ENCODE data around the gene ATP8A1.

The ATP8A1 gene

DNA sequence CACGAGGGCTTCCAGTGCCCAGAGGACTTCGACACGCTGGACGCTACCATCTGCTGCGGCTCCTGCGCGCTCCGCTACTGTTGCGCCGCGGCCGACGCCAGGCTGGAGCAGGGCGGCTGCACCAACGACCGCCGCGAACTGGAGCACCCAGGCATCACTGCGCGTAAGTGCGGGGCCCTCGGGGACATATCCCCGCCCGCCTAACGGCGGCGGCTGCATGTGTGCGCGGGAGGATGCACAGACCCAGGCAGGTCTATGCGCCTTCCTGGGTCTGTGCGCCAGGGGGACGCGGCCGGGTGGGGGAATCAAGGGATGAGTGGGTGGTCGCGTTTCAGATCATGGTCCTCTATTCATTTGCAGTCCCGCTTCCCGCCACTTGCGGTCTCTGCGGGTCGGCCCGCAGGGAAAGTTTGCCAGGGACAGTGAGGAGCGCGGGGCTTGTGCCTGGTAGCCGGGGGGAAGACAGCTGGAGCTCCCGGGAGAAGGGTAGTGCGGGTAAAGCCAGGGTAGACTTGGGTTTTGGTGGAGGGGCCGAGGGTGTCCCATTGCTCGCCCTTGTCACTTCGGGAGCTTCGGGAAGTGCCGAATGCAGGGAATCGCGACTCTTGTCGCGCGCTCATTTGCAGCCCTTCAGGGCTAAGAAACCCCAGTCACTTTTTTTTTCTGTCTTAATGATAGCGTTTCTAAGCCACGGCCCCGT, 258.6 kb downstream of the ATP8A1 start:
- no peak overlapping the region for H3K9ac ChIP-seq (ENCODE audit: low read length)

DNA sequence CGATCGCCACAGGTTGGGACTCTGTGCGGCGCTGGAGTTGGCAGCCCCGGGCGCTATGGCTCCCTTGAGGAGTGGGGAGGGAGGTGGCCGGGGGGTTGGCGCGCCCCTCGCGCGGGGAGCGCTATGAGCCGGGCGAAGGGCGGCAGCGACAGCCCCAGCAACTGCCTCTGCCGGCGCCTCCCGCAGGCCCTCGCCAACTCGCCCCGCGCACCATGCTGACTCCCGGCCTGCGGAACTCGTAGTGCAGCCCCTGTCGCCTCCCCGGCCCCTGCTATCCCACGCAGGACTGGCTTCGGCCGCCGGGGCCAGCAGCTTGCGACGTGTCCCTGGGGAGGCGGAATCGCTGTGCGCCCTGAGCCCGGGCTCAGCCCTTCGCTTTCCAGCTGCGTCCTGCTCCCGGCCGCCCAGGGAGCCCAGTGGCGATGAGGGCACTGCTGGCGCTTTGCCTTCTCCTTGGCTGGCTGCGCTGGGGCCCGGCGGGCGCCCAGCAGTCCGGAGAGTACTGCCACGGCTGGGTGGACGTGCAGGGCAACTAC, 259.2 kb downstream of the ATP8A1 start:
- no peaks in the 10 kb centered on the region for H3K4me1 ChIP-seq (ENCODE audit: control insufficient read depth, insufficient read depth, low read length)
- no peaks in the 10 kb centered on the region for H3K36me3 ChIP-seq (ENCODE audit: control insufficient read depth, insufficient read depth, low read length)
- H3K27me3 ChIP-seq (ENCODE audit: control insufficient read depth, insufficient read depth, low read length) = peaks cover 13% of the 10 kb centered on the region
- no peak overlapping the region for H3K27ac ChIP-seq (ENCODE audit: low read depth, low read length)
- H3K4me3 ChIP-seq (ENCODE audit: low read length) = peak overlapping the region; percentile 64
- no peak overlapping the region for H3K9ac ChIP-seq (ENCODE audit: low read length)

More for the DNA sequence above, 258.6 kb downstream of the ATP8A1 start:
- Histone ChIP-seq H3K27ac (ENCODE audit: low read depth, low read length) (no peak overlapping the region), H3K4me3 (ENCODE audit: low read length) (peak overlapping the region; percentile 64), H3K27me3 (ENCODE audit: control insufficient read depth, insufficient read depth, low read length) (peaks cover 13% of the 10 kb centered on the region), H3K36me3 (ENCODE audit: control insufficient read depth, insufficient read depth, low read length) (no peaks in the 10 kb centered on the region), H3K4me1 (ENCODE audit: control insufficient read depth, insufficient read depth, low read length) (no peaks in the 10 kb centered on the region)

DNA sequence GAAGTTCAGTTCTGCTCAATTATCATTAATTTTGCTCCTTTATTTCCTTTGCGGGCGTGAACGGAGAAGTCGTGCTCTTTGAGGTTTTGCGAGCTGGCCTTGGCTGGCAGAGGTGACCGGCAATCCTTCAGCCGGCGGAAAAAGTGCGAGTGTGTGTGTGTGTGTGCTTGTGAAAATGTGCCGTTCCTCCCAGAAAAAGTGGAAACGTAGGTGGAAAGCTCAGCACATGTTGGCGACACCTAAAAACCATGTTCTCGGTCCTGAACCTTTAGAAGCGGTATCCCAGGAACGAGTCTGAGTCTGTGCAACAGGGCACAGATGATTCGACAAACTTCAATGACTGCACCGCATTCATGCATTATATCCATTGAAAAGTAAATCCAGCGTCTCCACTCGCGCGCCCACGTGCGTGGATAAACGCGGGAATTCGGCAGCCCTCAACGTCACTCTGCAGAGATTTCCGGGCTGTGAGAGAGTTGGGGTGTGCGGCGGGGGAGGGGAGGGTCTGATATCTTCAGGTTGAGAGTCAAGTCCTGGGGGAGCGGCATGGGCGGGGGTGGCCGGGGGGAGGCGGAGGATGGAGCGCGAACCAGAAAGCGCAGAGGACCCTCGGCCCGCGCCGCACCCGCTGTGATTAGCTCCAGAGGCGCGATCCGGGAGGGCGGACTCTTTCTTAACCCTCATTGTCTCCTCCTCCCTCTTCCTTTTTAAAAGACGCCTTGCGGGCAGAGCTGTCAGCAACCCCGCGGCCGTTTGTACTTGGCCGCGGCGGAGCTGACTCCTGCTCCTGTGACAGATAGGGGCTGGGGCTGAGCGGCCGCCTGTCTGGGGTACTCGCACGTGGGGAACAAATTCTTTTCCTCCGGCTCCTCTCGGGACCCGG, 259.9 kb downstream of the ATP8A1 start, which contains the start of gene SHISA3:
Gene SHISA3 (plus strand): TSS at position 737 of the 883 bp plus-strand sequence. CDS start 569 bp downstream, outside the sequence.
- H3K27me3 ChIP-seq (ENCODE audit: control insufficient read depth, insufficient read depth, low read length) = peaks cover 13% of the 10 kb centered on the region
- H3K4me1 ChIP-seq (ENCODE audit: control insufficient read depth, insufficient read depth, low read length) = no peaks in the 10 kb centered on the region
- no peak within 1 kb of the TSS for H3K27ac ChIP-seq (ENCODE audit: low read depth, low read length)
- H3K9ac ChIP-seq (ENCODE audit: low read length) = no peak within 1 kb of the TSS
- peak within 1 kb of the TSS; percentile 64 for H3K4me3 ChIP-seq (ENCODE audit: low read length)
- no peaks in the 10 kb centered on the region for H3K36me3 ChIP-seq (ENCODE audit: control insufficient read depth, insufficient read depth, low read length)

DNA sequence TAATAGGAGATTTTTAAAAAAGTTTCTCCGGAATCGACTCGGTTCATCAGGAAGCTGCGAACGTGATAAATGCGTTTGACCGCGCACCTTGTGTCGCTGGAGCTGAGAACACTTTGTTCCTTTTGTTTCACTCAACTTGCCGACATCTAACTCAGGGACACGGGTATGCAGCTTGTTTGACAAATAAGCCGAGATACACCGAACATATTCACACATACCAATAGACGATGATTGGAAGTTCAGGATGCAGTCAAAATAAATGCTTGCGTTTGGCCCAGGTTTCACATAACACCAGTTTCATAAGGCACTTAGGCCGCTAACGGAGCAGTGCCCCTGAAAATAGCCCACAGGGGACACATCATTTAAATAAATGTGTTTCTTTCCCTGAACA, 260.5 kb downstream of the ATP8A1 start:
- no peaks in the 10 kb centered on the region for H3K36me3 ChIP-seq (ENCODE audit: control insufficient read depth, insufficient read depth, low read length)
- peak overlapping the region; percentile 64 for H3K4me3 ChIP-seq (ENCODE audit: low read length)
- no peaks in the 10 kb centered on the region for H3K4me1 ChIP-seq (ENCODE audit: control insufficient read depth, insufficient read depth, low read length)
- no peak overlapping the region for H3K9ac ChIP-seq (ENCODE audit: low read length)
- H3K27ac ChIP-seq (ENCODE audit: low read depth, low read length) = no peak overlapping the region
- peaks cover 13% of the 10 kb centered on the region for H3K27me3 ChIP-seq (ENCODE audit: control insufficient read depth, insufficient read depth, low read length)

DNA sequence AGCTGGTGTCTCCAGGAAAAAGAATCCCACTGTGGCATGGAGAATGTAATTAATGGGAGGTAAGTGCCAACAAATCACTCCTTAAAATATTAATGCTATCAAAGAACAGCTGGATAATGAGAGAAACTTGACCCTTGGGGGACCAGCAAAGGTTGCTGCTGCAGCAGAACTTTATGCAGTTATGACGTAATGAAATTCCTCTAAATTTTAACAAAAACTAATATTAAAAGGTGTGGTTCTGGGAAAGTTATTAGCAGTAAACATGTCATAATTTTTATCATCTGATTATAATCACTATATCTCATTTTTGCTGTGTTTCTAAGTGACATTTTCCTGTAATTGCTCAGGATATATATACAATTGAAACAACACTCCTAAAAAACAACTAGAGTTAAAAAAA, 261.3 kb downstream of the ATP8A1 start:
- Histone ChIP-seq H3K27me3 (ENCODE audit: control insufficient read depth, insufficient read depth, low read length) (peaks cover 8% of the 10 kb centered on the region), H3K4me3 (ENCODE audit: low read length) (no peak overlapping the region), H3K9ac (ENCODE audit: low read length) (no peak overlapping the region), H3K27ac (ENCODE audit: low read depth, low read length) (no peak overlapping the region), H3K4me1 (ENCODE audit: control insufficient read depth, insufficient read depth, low read length) (no peaks in the 10 kb centered on the region), H3K36me3 (ENCODE audit: control insufficient read depth, insufficient read depth, low read length) (no peaks in the 10 kb centered on the region)

DNA sequence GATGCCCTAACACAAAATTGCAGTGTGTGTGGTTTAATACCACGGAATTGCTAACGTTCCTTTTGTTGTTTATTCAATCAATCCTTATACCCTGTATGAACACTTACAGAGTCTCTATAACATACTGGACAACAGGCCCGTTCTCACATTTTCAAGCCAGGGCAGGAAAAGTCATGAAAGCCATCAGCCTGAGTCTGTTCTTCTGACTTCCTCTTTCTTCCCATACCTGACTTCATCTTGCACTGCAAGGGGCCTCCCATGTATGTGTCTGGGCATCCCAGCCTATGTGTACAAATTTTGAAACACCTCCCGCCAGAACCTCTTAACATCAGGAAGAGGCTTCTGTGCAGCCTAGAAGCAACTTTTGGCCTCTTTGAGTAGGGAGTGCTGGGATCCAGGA, 264.5 kb downstream of the ATP8A1 start:
- Histone ChIP-seq H3K4me1 (ENCODE audit: control insufficient read depth, insufficient read depth, low read length) (no peaks in the 10 kb centered on the region), H3K4me3 (ENCODE audit: low read length) (no peak overlapping the region), H3K36me3 (ENCODE audit: control insufficient read depth, insufficient read depth, low read length) (no peaks in the 10 kb centered on the region), H3K9ac (ENCODE audit: low read length) (no peak overlapping the region), H3K27me3 (ENCODE audit: control insufficient read depth, insufficient read depth, low read length) (peaks cover 5% of the 10 kb centered on the region), H3K27ac (ENCODE audit: low read depth, low read length) (no peak overlapping the region)

DNA sequence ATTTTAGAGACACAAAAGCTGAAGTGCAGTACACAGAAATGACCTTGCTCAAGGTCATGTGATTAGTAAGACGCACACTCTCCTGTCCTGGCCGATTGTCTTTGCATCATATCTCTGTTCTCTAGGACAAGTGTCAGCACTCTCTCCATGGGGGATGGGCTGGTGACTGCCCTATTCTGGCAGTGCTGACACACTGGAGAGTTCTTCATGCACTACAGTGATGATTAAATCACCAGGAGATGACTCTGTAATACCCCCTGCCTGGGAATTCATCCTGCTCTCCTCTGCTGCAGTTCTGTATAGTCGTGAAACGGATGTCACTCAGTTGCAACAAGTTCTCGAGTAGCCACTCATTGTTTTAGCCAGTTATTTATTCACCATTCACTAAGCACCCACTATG, 264.9 kb downstream of the ATP8A1 start:
- H3K27me3 ChIP-seq (ENCODE audit: control insufficient read depth, insufficient read depth, low read length) = peaks cover 5% of the 10 kb centered on the region
- H3K36me3 ChIP-seq (ENCODE audit: control insufficient read depth, insufficient read depth, low read length) = no peaks in the 10 kb centered on the region
- no peak overlapping the region for H3K9ac ChIP-seq (ENCODE audit: low read length)
- no peak overlapping the region for H3K4me3 ChIP-seq (ENCODE audit: low read length)
- no peak overlapping the region for H3K27ac ChIP-seq (ENCODE audit: low read depth, low read length)
- H3K4me1 ChIP-seq (ENCODE audit: control insufficient read depth, insufficient read depth, low read length) = no peaks in the 10 kb centered on the region

DNA sequence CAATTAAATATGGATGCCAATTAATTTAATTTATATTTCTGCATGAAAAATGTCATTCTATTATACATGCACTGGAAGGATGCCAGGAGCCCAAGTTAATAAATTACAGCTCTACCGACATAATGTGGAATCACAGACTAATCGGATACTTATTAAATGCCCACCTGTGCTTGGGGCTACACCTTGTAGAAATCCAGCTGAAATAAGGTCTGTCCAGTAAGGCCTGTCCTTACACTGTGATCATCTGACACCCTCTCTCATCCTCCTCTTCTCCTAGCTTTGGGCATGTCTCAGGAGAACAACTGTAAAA, 265.6 kb downstream of the ATP8A1 start:
- H3K36me3 ChIP-seq (ENCODE audit: control insufficient read depth, insufficient read depth, low read length) = no peaks in the 10 kb centered on the region
- no peaks in the 10 kb centered on the region for H3K4me1 ChIP-seq (ENCODE audit: control insufficient read depth, insufficient read depth, low read length)
- no peak overlapping the region for H3K4me3 ChIP-seq (ENCODE audit: low read length)
- no peak overlapping the region for H3K9ac ChIP-seq (ENCODE audit: low read length)
- peaks cover 1% of the 10 kb centered on the region for H3K27me3 ChIP-seq (ENCODE audit: control insufficient read depth, insufficient read depth, low read length)
- no peak overlapping the region for H3K27ac ChIP-seq (ENCODE audit: low read depth, low read length)

DNA sequence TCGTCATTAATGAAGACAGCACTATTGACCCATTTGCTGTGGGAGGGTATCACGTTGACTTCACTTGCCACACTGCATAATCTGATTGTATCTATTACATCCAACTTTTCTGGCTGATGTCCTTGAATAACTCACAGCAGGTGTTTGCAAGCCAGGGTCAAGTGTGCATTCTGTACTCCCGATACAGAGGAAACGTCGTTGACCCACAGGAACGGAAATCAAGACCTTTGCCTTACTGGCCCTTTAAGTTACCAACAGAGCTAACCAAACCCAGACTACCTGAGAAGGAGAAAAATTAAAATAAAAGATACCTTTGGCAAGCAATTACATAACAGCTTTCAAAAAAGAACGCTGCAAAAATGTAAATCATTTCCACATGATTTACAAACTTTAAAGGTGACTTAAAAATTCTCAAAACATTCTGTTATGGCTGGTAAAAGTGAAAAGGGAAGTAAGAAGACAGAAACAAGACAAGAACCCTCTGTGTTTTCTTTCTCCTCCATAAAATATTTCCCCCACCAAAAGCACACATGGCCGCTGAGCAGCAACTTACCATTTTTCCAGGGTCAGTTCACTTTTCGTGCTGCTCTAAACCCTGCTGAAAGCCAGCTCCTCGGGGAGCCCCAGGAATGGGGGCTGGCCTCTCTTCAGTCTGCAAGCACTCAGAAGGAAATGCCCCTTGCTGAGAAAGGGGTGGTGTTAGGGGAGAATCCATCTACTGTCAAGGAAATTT, 266.1 kb downstream of the ATP8A1 start:
- Histone ChIP-seq H3K9ac (ENCODE audit: low read length) (no peak overlapping the region), H3K36me3 (ENCODE audit: control insufficient read depth, insufficient read depth, low read length) (no peaks in the 10 kb centered on the region), H3K27ac (ENCODE audit: low read depth, low read length) (no peak overlapping the region), H3K27me3 (ENCODE audit: control insufficient read depth, insufficient read depth, low read length) (no peaks in the 10 kb centered on the region), H3K4me3 (ENCODE audit: low read length) (no peak overlapping the region), H3K4me1 (ENCODE audit: control insufficient read depth, insufficient read depth, low read length) (no peaks in the 10 kb centered on the region)

DNA sequence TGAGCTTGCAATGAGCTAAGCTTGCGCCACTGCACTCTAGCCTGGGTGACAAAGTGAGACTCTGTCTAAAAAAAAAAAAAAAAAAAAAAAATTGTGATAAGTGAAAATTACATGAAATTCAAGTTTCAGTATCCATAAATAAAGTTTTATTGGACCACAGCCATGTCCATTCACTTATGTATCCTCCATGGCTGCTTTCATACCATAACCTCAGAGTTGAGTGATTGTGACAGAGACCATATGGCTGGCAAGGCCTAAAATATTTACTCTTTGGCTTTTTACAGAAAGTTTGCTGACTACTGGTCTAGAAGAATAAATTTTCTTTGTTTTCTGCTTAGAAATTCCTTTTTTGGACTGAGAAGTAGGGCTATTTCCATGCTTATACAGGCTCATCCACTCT, 271.4 kb downstream of the ATP8A1 start:
- no peaks in the 10 kb centered on the region for H3K27me3 ChIP-seq (ENCODE audit: control insufficient read depth, insufficient read depth, low read length)
- no peaks in the 10 kb centered on the region for H3K4me1 ChIP-seq (ENCODE audit: control insufficient read depth, insufficient read depth, low read length)
- no peaks in the 10 kb centered on the region for H3K36me3 ChIP-seq (ENCODE audit: control insufficient read depth, insufficient read depth, low read length)

DNA sequence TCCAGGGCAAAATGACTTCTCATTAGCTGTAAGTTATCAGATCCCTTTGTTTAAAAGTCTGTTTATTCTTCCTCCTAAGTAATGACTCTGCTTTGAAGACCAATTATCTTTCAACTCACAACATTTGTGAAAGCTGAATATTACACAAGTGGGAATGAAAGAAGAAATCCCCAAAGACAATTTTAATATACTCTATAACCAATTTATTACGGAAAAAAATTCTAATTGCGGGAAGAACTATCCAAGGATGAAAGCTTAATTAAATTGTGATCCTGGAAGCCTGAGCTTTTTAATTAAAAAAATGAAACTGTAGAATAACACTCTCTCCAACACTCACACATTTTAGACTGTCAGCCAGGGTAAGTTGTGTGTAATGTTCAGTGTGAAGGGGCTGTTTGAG, 275.2 kb downstream of the ATP8A1 start:
- Histone ChIP-seq H3K4me1 (ENCODE audit: control insufficient read depth, insufficient read depth, low read length) (no peaks in the 10 kb centered on the region), H3K27ac (ENCODE audit: low read depth, low read length) (no peak overlapping the region), H3K9ac (ENCODE audit: low read length) (no peak overlapping the region), H3K4me3 (ENCODE audit: low read length) (no peak overlapping the region), H3K36me3 (ENCODE audit: control insufficient read depth, insufficient read depth, low read length) (no peaks in the 10 kb centered on the region), H3K27me3 (ENCODE audit: control insufficient read depth, insufficient read depth, low read length) (no peaks in the 10 kb centered on the region)

More for the DNA sequence above, 271.4 kb downstream of the ATP8A1 start:
- no peak overlapping the region for H3K4me3 ChIP-seq (ENCODE audit: low read length)
- H3K27ac ChIP-seq (ENCODE audit: low read depth, low read length) = no peak overlapping the region
- H3K9ac ChIP-seq (ENCODE audit: low read length) = no peak overlapping the region

DNA sequence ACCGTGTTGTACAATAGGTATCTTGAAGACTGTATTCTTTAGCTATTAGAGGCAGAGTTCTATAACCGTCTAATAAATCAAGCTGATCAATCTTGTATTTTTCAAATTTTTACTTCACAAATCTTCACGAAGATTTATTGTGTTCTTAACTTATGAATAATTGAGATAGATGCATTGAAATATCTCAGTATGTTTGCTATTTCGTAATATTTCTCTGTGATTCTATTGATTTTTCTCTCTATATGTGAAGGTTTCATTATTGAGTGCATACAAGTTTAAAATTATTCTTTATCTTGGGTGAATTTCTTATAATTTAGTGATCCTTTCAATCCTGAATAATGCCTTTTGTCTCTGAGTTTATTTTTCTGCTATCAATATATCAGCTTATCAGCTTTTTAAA, 279.4 kb downstream of the ATP8A1 start:
- no peak overlapping the region for H3K4me3 ChIP-seq (ENCODE audit: low read length)
- H3K27ac ChIP-seq (ENCODE audit: low read depth, low read length) = no peak overlapping the region

More for the DNA sequence above, 279.4 kb downstream of the ATP8A1 start:
- H3K27me3 ChIP-seq (ENCODE audit: control insufficient read depth, insufficient read depth, low read length) = no peaks in the 10 kb centered on the region
- no peaks in the 10 kb centered on the region for H3K4me1 ChIP-seq (ENCODE audit: control insufficient read depth, insufficient read depth, low read length)
- H3K36me3 ChIP-seq (ENCODE audit: control insufficient read depth, insufficient read depth, low read length) = no peaks in the 10 kb centered on the region
- no peak overlapping the region for H3K9ac ChIP-seq (ENCODE audit: low read length)

Measured in rectal smooth muscle tissue (tissue), 1 donor.